Measurements from ENCODE around the gene CILP2.

DNA sequence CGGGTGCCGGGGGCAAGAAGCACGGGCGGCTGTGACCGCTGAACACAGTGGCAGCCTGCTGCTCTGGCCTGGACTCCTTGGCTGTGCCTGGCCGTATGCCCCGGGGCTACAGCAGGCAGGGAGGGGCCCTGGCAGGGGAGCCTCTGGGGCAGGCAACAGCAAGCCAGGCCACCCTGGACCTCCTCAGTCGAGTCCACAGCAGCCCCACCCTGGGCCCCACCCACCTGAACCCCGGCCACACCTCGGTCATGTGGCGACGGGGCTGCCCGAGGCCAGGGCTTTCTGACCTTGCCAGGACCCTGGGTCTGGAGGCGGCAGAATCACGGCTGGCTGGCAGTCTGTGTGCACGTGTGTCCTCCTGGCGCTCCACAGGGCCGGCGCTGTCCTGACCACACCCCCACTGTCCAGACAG, 8.7 kb downstream of the CILP2 start:
- TF ChIP-seq, protein P1, sequence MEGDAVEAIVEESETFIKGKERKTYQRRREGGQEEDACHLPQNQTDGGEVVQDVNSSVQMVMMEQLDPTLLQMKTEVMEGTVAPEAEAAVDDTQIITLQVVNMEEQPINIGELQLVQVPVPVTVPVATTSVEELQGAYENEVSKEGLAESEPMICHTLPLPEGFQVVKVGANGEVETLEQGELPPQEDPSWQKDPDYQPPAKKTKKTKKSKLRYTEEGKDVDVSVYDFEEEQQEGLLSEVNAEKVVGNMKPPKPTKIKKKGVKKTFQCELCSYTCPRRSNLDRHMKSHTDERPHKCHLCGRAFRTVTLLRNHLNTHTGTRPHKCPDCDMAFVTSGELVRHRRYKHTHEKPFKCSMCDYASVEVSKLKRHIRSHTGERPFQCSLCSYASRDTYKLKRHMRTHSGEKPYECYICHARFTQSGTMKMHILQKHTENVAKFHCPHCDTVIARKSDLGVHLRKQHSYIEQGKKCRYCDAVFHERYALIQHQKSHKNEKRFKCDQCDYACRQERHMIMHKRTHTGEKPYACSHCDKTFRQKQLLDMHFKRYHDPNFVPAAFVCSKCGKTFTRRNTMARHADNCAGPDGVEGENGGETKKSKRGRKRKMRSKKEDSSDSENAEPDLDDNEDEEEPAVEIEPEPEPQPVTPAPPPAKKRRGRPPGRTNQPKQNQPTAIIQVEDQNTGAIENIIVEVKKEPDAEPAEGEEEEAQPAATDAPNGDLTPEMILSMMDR (IDR thresholded peaks at IDR 0.05): no peak
- TF ChIP-seq POLR2A (IDR thresholded peaks at IDR 0.05): no peak
